HG03558 (cell line): Measurements from ENCODE around the gene SMOC1.

Experiments
- ATAC-seq: cut with Tn5 transposase; IDR thresholded peaks from one replicate; pipeline ENCODE4 v1.9.1; 2021; ENCODE audit warnings: moderate number of reproducible peaks; ENCODE audit not compliant: unreplicated experiment; ENCODE audit errors: extremely low read depth

SMOC1 gene

DNA sequence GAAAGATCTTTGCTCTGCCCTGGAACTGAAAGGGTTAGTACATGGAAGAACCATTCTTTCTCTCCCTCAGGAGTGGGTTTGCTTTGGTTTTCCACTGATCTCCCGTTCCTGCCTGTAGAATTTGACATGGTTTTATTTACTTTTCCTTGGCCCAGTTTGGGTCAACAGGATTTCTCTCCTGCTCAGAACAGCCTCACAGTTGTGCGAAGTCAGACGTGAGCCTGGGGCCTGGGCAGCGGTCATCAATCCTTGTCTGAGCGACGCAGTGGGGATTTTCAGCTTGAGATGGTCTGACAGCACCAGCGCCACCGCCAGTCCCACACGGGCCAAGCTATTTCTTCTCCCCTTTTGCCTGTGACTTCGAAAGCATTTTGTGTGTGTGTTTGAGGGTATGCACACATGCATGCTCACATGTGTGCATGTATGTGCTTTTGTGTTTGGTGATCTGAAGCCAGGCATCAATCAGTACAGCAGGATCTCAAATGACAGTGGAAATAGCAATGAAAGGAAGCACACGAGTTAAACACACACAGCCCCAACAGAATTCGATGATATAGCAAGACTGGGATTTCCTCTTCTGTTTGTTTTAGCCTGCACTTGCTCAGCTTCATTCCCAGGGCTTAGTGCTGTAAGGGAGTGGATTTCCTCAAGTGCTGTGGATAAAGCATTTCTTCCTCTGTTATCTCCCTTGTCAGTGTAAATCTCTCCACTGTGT is 58.3 kb downstream of the SMOC1 start:
- ATAC-seq: no peak

GRCh38 chr14:69938751-69939150 is 59.5 kb downstream of the SMOC1 start:
- ATAC-seq: no peak

GRCh38 chr14:69941768-69942742 is 62.8 kb downstream of the SMOC1 start:
- ATAC-seq: no peak

DNA sequence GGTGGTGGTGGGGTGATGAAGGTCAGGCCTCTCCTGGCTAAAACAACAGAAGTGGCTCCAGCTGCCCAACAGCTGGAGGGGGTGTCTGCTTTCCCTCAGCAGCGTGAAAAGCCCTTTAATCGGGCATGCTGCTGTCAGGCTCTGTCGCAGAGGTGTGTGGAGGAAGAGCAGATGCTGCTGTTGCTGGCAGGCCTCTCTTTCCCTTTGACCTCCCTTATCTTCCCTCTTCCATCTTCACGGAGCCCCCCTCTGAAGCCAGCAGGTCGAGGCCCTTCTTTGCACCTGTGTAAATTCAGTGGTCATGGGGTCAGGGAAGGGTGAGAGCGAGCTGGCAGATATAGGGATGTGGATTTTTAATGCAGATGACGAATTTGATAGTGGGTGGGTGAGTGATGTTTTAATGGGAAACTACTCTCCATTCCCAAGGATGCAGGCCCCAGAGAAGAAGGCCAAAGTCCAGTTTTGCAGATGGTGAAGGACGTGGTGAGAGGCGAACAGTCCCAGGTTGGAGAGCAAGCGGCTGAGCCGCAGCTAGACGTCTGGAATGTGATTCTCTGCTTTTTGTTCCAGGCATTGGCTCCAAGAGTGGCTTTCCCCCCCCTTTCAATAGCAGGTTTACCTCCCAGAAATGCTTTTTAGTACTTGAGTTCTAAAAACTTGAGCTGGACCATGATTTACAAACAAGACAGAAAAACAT is 64.0 kb downstream of the SMOC1 start:
- no peak for ATAC-seq

DNA sequence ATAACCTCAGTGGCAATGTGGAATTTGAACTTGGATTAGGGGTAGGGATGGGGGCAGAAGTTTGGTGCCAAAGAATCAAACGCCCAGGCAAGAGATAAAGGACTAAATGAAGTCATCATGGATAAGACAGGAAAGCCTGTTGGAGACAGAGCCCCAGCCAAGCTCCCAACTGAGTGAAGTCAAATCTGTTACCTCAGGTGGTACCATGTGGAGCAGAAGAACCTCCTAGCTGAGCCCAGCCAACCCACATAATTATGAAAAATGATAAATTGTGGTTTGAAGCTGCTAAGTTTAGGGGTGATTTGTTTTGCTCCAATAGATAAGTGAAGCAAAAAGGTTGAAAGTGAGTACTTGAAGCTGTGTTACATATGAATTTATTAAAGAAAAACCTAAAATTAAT is 66.1 kb downstream of the SMOC1 start:
- ATAC-seq: no peak

- no peak for ATAC-seq
These were observed 66.7 kb downstream of the SMOC1 start for GRCh38 chr14:69945912-69946311.

DNA sequence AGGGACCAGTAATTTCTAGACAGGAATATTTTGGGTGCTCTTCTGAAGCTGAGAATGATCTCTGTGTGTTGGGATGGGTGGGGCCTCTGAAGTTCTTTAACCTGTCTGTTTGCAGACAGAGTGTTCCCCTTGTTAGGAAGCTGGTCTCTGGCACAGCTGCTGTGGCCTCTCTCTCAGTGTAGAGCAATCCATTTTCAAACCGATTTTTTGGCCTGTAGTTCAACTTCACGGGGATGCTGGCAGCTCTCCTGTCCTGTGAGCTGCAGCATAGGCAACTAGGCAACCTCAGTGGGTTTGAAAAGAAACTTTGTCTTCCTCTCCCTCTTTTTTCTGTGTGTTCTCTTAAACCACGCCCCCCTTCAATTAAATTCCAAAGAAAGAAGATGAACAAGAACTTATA is 69.1 kb downstream of the SMOC1 start:
- no peak for ATAC-seq

DNA sequence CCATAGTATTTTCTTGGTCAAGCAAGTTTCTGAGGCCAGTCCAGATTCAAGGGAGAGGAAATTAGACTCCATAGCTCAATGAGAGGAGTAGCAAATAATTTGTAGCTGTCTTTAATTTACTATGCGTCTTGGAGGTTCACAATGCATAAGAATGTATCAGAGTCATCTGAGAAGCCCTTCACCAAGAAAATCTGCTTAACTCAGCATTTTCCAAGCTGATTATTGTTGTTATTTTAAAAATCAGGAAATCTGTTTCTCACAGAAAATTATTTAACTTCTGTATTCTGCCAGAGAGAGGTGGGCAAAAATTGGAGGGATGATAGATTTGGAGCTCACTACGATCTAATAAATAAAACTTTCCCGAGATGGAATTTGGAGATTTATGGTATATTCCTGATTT is 72.0 kb downstream of the SMOC1 start:
- ATAC-seq: no peak

GRCh38 chr14:69951935-69952334 is 72.7 kb downstream of the SMOC1 start:
- no peak for ATAC-seq

GRCh38 chr14:69953266-69953915 is 74.2 kb downstream of the SMOC1 start:
- ATAC-seq: no peak

DNA sequence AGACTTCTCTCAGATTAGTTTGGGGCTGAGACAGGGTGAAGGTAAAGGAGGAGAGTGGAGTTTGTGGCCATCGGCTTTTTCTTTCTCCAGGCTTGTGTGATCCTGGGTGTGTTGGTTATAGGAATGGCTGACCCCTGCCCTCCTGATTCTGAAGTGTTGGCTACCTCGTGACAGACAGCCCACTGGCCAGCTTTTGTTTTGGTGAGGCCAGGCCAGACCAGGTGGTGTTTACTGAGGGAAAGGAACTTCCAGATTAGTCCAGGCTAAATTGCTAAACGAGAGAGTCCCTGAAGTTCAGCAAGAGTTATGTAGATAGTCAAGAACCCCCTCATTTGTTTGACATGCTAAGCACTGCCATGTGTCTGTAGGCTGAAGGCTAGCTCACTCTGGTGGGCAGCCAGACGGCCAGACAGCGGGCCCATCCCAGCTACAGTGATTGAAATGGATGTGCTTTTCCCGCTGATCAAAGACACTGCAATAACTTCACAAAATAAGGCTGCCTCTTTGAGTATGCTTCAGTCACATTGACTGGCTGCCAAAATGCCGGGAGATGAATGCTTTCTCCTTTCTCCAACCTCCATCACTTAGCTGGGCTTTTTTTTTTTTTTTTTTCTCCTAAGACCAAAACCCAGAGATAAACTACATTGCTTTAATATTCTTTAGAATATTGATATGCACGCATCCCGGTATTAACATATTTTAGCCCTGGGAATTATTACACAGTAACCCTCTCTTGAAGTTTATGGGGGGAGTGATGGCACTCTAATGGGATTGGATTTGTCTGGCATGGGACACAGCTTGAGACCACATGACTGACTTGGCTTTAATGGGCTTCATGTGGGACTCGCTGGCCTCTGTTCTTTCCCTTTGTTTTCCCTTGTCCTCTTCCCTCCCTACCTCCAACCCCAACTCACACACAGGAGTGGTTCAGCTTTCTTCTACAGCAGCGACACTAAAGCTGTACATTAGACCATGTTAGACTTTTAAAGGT is 76.9 kb downstream of the SMOC1 start:
- ATAC-seq: no peak

GRCh38 chr14:69956970-69957369 is 77.8 kb downstream of the SMOC1 start:
- no peak for ATAC-seq

GRCh38 chr14:69957986-69958385 is 78.8 kb downstream of the SMOC1 start:
- ATAC-seq: no peak

- no peak for ATAC-seq
These were observed 79.9 kb downstream of the SMOC1 start for GRCh38 chr14:69959136-69959535.

GRCh38 chr14:69960296-69960695 is 81.1 kb downstream of the SMOC1 start:
- ATAC-seq: no peak

GRCh38 chr14:69963966-69964365 is 84.8 kb downstream of the SMOC1 start:
- no peak for ATAC-seq

DNA sequence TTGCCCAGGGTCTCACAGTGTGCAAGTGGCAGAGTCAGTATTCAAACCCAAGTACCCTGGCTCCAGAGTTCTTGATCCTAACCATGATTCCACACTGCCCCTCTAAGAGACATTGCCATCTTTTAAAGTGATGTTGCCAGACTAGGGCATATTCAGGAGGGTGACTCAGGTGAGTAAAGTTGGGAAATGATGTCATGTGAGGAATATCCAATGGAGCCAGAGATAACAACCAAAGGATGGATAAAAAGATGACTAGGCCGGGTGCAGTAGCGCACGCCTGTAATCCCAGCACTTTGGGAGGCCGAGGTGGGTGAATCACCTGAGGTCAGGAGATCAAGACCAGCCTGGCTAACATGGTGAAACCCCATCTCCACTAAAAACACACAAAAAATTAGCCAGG is 85.6 kb downstream of the SMOC1 start:
- no peak for ATAC-seq

- no peak for ATAC-seq
These were observed 88.9 kb downstream of the SMOC1 start for GRCh38 chr14:69968132-69968531.

- ATAC-seq: no peak
These were observed 89.5 kb downstream of the SMOC1 start for GRCh38 chr14:69968681-69969080.
